Upper lobe of left lung (tissue), 4 donors: ENCODE results near the gene TPPP.

ENCODE experiments used
- CTCF ChIP-seq, 6 experiments: fragments of 450-650 bp in 4 of 6; fragments of 200-600 bp in 2 of 6; sonication (generic) in 2 of 6; IDR thresholded peaks; one replicate each; pipeline ENCODE4 v1.5.1; 2016 to 2019; ENCODE audit warnings: antibody characterized with exemption in 6 of 6
- EP300 ChIP-seq, 4 donors: sonication (generic); formaldehyde crosslinking; IDR thresholded peaks; one replicate each; pipeline ENCODE4 v1.5.1; 2017; ENCODE audit warnings: antibody characterized with exemption in 4 of 4, control low read depth in 2 of 4
- POLR2A ChIP-seq, 4 donors: fragments of 450-650 bp; IDR thresholded peaks; one replicate each; pipeline ENCODE4 v1.5.1; 2016 to 2017; ENCODE audit warnings: antibody characterized with exemption in 4 of 4, mild to moderate bottlenecking in 2 of 4

GRCh38 chr5:621341-621761, 71.8 kb downstream of the TPPP start:
- no peak for TF ChIP-seq CTCF (IDR thresholded peaks at IDR 0.05)
- no peak for TF ChIP-seq EP300 (IDR thresholded peaks at IDR 0.05)
- TF ChIP-seq POLR2A (IDR thresholded peaks at IDR 0.05): no peak
